ENCODE data around the gene ARHGAP22. TPM values are rescaled to one million over a fixed set of nuclear protein-coding genes. Genes with fewer than 3 reads are reported as not detected.
A peak's percentile ranks its signal among the peaks of the same experiment; 100 is the strongest.

The ARHGAP22 gene
- total RNA-seq, 6 donors from 2014 or later, result 1.4 to 25.1 (median 7.1) TPM

- WGBS, 2 donors, result 88 to 95% methylated on average over 4 of the region's 4 CpGs
- Histone ChIP-seq H3K4me3 (no peak overlapping the region), H3K27me3 (no peaks in the 10 kb centered on the region), H3K27ac (no peak overlapping the region), H3K36me3 (no peaks in the 10 kb centered on the region), H3K4me1 (peaks cover 0 to 12% (median 4%) of the 10 kb centered on the region in 4 donors), H3K9me3 (peaks cover 0 to 9% (median 2%) of the 10 kb centered on the region in 4 donors)
- TF ChIP-seq EP300 (IDR thresholded peaks at IDR 0.05), result no peak
- no peak for TF ChIP-seq POLR2A (IDR thresholded peaks at IDR 0.05)
- ATAC-seq (ENCODE audit: low FRiP score in 2 of 2), result no peak
- no peak for DNase-seq
Measured at GRCh38 chr10:48638158-48638557, 33.3 kb upstream of the ARHGAP22 start.

GRCh38 chr10:48636901-48637300 lies 32.0 kb upstream of the ARHGAP22 start:
- peaks cover 0 to 8% (median 2%) of the 10 kb centered on the region in 4 donors for H3K9me3 ChIP-seq
- DNase-seq (no peak), ATAC-seq (ENCODE audit: low FRiP score in 2 of 2) (no peak)
- H3K27ac ChIP-seq, result no peak overlapping the region
- no peak overlapping the region for H3K4me3 ChIP-seq
- 82 to 96% methylated on average over 3 of the region's 3 CpGs for WGBS, 2 donors
- peaks cover 0 to 12% (median 4%) of the 10 kb centered on the region in 4 donors for H3K4me1 ChIP-seq
- TF ChIP-seq POLR2A (IDR thresholded peaks at IDR 0.05) (no peak), POLR2AphosphoS5 (IDR thresholded peaks at IDR 0.05) (no peak), EP300 (IDR thresholded peaks at IDR 0.05) (no peak), CTCF (IDR thresholded peaks at IDR 0.05) (no peak)
- H3K27me3 ChIP-seq, result no peaks in the 10 kb centered on the region
- H3K36me3 ChIP-seq, result no peaks in the 10 kb centered on the region

- no peak for TF ChIP-seq EP300 (IDR thresholded peaks at IDR 0.05)
- TF ChIP-seq CTCF (IDR thresholded peaks at IDR 0.05), result no peak
- TF ChIP-seq POLR2AphosphoS5 (IDR thresholded peaks at IDR 0.05), result no peak
- no peak for TF ChIP-seq POLR2A (IDR thresholded peaks at IDR 0.05)
- ATAC-seq (ENCODE audit: low FRiP score in 2 of 2), result no peak
- H3K9me3 ChIP-seq, result peaks cover 0 to 4% (median under 1%) of the 10 kb centered on the region in 4 donors
- H3K27ac ChIP-seq, result no peak overlapping the region
- DNase-seq, result no peak
- H3K4me1 ChIP-seq, result peaks cover 0 to 12% (median 4%) of the 10 kb centered on the region in 4 donors
- H3K4me3 ChIP-seq, result no peak overlapping the region
- no peaks in the 10 kb centered on the region for H3K27me3 ChIP-seq
- no peaks in the 10 kb centered on the region for H3K36me3 ChIP-seq
- 25 to 69% methylated on average over 2 to 3 of the region's 3 CpGs for WGBS, 2 donors
Measured at GRCh38 chr10:48636231-48636630, 31.4 kb upstream of the ARHGAP22 start.

GRCh38 chr10:48634984-48635557 lies 30.2 kb upstream of the ARHGAP22 start:
- H3K27me3 ChIP-seq, result no peaks in the 10 kb centered on the region
- TF ChIP-seq CTCF (IDR thresholded peaks at IDR 0.05), result no peak
- TF ChIP-seq POLR2AphosphoS5 (IDR thresholded peaks at IDR 0.05), result no peak
- TF ChIP-seq POLR2A (IDR thresholded peaks at IDR 0.05), result no peak
- no peak for TF ChIP-seq EP300 (IDR thresholded peaks at IDR 0.05)
- H3K4me3 ChIP-seq, result no peak overlapping the region
- ATAC-seq (ENCODE audit: low FRiP score in 2 of 2) (no peak), DNase-seq (no peak)
- H3K4me1 ChIP-seq, result peaks cover 0 to 12% (median 4%) of the 10 kb centered on the region in 4 donors
- H3K9me3 ChIP-seq, result no peaks in the 10 kb centered on the region
- H3K27ac ChIP-seq, result peak overlapping the region in 2 of 4 donors; percentile 31 to 53
- WGBS, 2 donors, result 62 to 74% methylated on average over 3 to 8 of the region's 8 CpGs
- no peaks in the 10 kb centered on the region for H3K36me3 ChIP-seq

GRCh38 chr10:48634198-48634983 lies 29.5 kb upstream of the ARHGAP22 start:
- Histone ChIP-seq H3K36me3 (no peaks in the 10 kb centered on the region), H3K4me1 (peaks cover 0 to 12% (median 4%) of the 10 kb centered on the region in 4 donors), H3K27ac (peak overlapping the region in 2 of 4 donors; percentile 53), H3K27me3 (no peaks in the 10 kb centered on the region), H3K4me3 (no peak overlapping the region), H3K9me3 (no peaks in the 10 kb centered on the region)
- 59 to 68% methylated on average over 3 to 5 of the region's 5 CpGs for WGBS, 2 donors
- ATAC-seq (ENCODE audit: low FRiP score in 2 of 2) (peak; percentile 70 to 93), DNase-seq (peak in 1 of 2 donors; percentile 58)
- TF ChIP-seq CTCF (IDR thresholded peaks at IDR 0.05) (no peak), EP300 (IDR thresholded peaks at IDR 0.05) (no peak), POLR2A (IDR thresholded peaks at IDR 0.05) (no peak)

Measured in upper lobe of left lung (tissue), 6 donors.